Stimulated activated CD4-positive, alpha-beta T cell treated with anti-CD3 and anti-CD28 coated beads, Interleukin-1b, Interleukin-23, amount 100 ng/mL, for 24 hours (primary cell): ENCODE results near the gene SLC26A6.

Source experiments
- DNase-seq, 4 experiments: peaks; one replicate each; pipeline ENCODE4 v3.0.0-alpha.2; 2020; ENCODE audit warnings: low read depth in 4 of 4, low spot score in 1 of 4

Gene SLC26A6

GRCh38 chr3:48662145-48662752 is 27.0 kb upstream of the SLC26A6 start:
- no peak for DNase-seq

GRCh38 chr3:48661501-48662144 is 26.4 kb upstream of the SLC26A6 start:
- peak; percentile 52 to 69 (median 60) for DNase-seq

- no peak for DNase-seq
Measured at GRCh38 chr3:48660800-48661400, 25.6 kb upstream of the SLC26A6 start.

- peak in 1 of 4 experiments; percentile 21 for DNase-seq
Measured at GRCh38 chr3:48656841-48657281, 21.6 kb upstream of the SLC26A6 start.

- DNase-seq, result peak; percentile 53 to 78 (median 68)
Measured at GRCh38 chr3:48656061-48656840, 21.0 kb upstream of the SLC26A6 start.

GRCh38 chr3:48655606-48656005 is 20.3 kb upstream of the SLC26A6 start:
- DNase-seq, result peak in 1 of 4 experiments; percentile 36

GRCh38 chr3:48655063-48655462 is 19.8 kb upstream of the SLC26A6 start:
- no peak for DNase-seq

- DNase-seq, result no peak
Measured at GRCh38 chr3:48652923-48653715, 17.9 kb upstream of the SLC26A6 start.

GRCh38 chr3:48651771-48652170 is 16.5 kb upstream of the SLC26A6 start:
- DNase-seq, result no peak

- no peak for DNase-seq
Measured at GRCh38 chr3:48650723-48651122, 15.5 kb upstream of the SLC26A6 start.

GRCh38 chr3:48648188-48648850 is 13.1 kb upstream of the SLC26A6 start:
- DNase-seq, result no peak

GRCh38 chr3:48647714-48648113 is 12.5 kb upstream of the SLC26A6 start:
- DNase-seq, result no peak

GRCh38 chr3:48644898-48645760 is 9.9 kb upstream of the SLC26A6 start:
- DNase-seq, result no peak

- no peak for DNase-seq
Measured at GRCh38 chr3:48642605-48643004, 7.3 kb upstream of the SLC26A6 start.

GRCh38 chr3:48641396-48641795 is 6.1 kb upstream of the SLC26A6 start:
- DNase-seq, result no peak

GRCh38 chr3:48639944-48640606 is 4.8 kb upstream of the SLC26A6 start:
- no peak for DNase-seq

GRCh38 chr3:48637305-48637704 is 2.0 kb upstream of the SLC26A6 start:
- DNase-seq, result no peak

GRCh38 chr3:48636149-48636655 is 941 bp upstream of the SLC26A6 start:
- DNase-seq, result no peak
